ENCODE results near the gene IRAK3. TPM values are rescaled to one million over a fixed set of nuclear protein-coding genes. Genes with fewer than 3 reads are reported as not detected.
A peak's percentile ranks its signal among the peaks of the same experiment; 100 is the strongest.

Gene IRAK3
- total and polyA plus RNA-seq, 8 donors = 0.55 to 5.3 (median 1.3) TPM

- H3K9me3 ChIP-seq = no peaks in the 10 kb centered on the region
- TF ChIP-seq CTCF (IDR thresholded peaks at IDR 0.05) = no peak
- ATAC-seq (peak in 2 of 4 donors; percentile 62 to 73), FAIRE-seq (no peak), DNase-seq (no peak)
- H3K36me3 ChIP-seq = no peaks in the 10 kb centered on the region
- H3K27me3 ChIP-seq = no peaks in the 10 kb centered on the region
- 57 to 62% methylated on average over 3 of the region's 3 CpGs for WGBS, 2 donors
- peak overlapping the region in 2 of 4 donors; percentile 12 to 17 for H3K27ac ChIP-seq
- no peak overlapping the region for H3K4me3 ChIP-seq
- intact Hi-C loops (cut with DNase I) = no loop called here
- H3K4me1 ChIP-seq = no peaks in the 10 kb centered on the region
Observed at GRCh38 chr12:66268562-66268961, 79.5 kb downstream of the IRAK3 start.

DNA sequence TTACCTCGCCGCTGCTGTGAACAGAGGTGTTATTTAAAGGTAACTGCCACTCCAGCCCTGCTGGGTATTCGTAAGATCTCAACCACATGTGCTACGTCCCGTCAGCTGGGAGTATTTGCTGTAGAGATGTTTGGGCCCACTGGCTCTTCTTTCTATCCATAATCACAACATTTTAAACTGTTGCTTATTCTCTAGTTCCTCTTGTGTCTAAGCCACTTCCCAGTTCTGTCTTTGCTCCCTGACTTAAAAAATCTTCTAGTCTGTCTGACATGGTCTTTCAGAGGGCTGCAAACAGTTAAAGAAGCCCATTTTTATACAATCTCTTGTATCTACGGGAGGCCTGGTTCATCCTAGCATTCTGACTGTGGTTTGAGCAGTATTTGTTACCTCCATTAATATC lies 80.1 kb downstream of the IRAK3 start:
- no peaks in the 10 kb centered on the region for H3K9me3 ChIP-seq
- FAIRE-seq (no peak), ATAC-seq (peak in 2 of 4 donors; percentile 32 to 63), DNase-seq (no peak)
- WGBS, 2 donors = 62 to 75% methylated on average over 6 of the region's 6 CpGs
- intact Hi-C loops (cut with DNase I) = no loop called here
- no peaks in the 10 kb centered on the region for H3K27me3 ChIP-seq
- H3K36me3 ChIP-seq = no peaks in the 10 kb centered on the region
- no peaks in the 10 kb centered on the region for H3K4me1 ChIP-seq
- TF ChIP-seq CTCF (IDR thresholded peaks at IDR 0.05) = no peak
- no peak overlapping the region for H3K4me3 ChIP-seq
- peak overlapping the region in 2 of 4 donors; percentile 12 to 17 for H3K27ac ChIP-seq

DNA sequence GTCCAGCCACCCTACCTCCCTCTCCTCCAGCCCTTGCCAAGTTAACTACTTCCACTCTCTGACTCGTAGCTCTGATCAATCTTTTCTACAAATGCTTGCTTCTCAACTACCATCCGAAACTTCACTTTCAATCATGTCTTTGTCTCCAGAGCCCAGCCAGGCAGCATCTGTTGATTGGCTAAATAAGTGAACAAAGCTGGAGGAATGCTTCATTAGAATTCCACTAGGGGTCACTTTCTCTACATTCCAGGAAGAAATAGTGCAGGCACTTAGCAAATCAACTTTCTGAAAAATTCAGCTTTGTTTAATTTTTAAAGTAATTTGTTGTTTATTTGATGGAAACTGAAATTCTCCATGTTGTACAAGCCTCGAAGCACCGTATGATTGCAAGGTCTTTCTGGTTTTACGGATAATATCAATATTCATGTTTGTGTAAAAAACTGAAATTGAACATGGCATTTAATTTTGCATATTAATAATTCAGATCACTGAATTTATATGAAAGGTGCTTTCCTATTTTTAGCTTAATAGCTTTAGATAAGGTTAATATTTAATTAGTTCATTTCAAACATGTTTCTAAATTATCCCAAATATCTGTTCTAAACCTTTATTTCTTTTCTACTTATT lies 80.9 kb downstream of the IRAK3 start:
- DNase-seq = no peak
- no peak for FAIRE-seq
- Histone ChIP-seq H3K9me3 (no peaks in the 10 kb centered on the region), H3K4me1 (no peaks in the 10 kb centered on the region), H3K27me3 (no peaks in the 10 kb centered on the region), H3K36me3 (no peaks in the 10 kb centered on the region), H3K27ac (no peak overlapping the region), H3K4me3 (no peak overlapping the region)
- WGBS, 2 donors = 31 to 38% methylated on average over 5 of the region's 5 CpGs
- peak in 3 of 4 donors; percentile 30 to 51 (median 44) for TF ChIP-seq CTCF (IDR thresholded peaks at IDR 0.05)
- intact Hi-C loops (cut with DNase I) = no loop called here
- ATAC-seq = peak; percentile 50 to 88 (median 80)

- H3K4me3 ChIP-seq = no peak overlapping the region
- no peaks in the 10 kb centered on the region for H3K9me3 ChIP-seq
- no peaks in the 10 kb centered on the region for H3K4me1 ChIP-seq
- FAIRE-seq (no peak), DNase-seq (no peak), ATAC-seq (no peak)
- no peak overlapping the region for H3K27ac ChIP-seq
- WGBS, 2 donors = 91 to 95% methylated on average over 1 of the region's 1 CpG
- TF ChIP-seq CTCF (IDR thresholded peaks at IDR 0.05) = no peak
- no peaks in the 10 kb centered on the region for H3K27me3 ChIP-seq
- no peaks in the 10 kb centered on the region for H3K36me3 ChIP-seq
- intact Hi-C loops (cut with DNase I) = no loop called here
Observed at GRCh38 chr12:66270613-66271012, 81.6 kb downstream of the IRAK3 start.

- FAIRE-seq = no peak
- H3K27ac ChIP-seq = no peak overlapping the region
- intact Hi-C loops (cut with DNase I) = no loop called here
Observed at GRCh38 chr12:66272650-66273049, 83.6 kb downstream of the IRAK3 start.

More at GRCh38 chr12:66272650-66273049, 83.6 kb downstream of the IRAK3 start:
- no peak for DNase-seq
- no peak for ATAC-seq
- Histone ChIP-seq H3K27me3 (no peaks in the 10 kb centered on the region), H3K4me3 (no peak overlapping the region), H3K4me1 (no peaks in the 10 kb centered on the region), H3K36me3 (no peaks in the 10 kb centered on the region), H3K9me3 (no peaks in the 10 kb centered on the region)
- no peak for TF ChIP-seq CTCF (IDR thresholded peaks at IDR 0.05)
- WGBS, 2 donors = 58 to 61% methylated on average over 3 of the region's 3 CpGs
